ENCODE measurements around the gene ADGRG3. TPM values are rescaled to one million over a fixed set of nuclear protein-coding genes. Genes with fewer than 3 reads are reported as not detected.

Gene ADGRG3
- total RNA-seq, 1 donor from 2014 or later: 0.92 TPM

GRCh38 chr16:57646388-57647039 is 21.6 kb upstream of the ADGRG3 start:
- no peak for DNase-seq

- DNase-seq: peak; percentile 45
Measured at GRCh38 chr16:57647136-57647875, 20.8 kb upstream of the ADGRG3 start.

GRCh38 chr16:57648125-57648524 is 20.0 kb upstream of the ADGRG3 start:
- no peak for DNase-seq

- DNase-seq: peak; percentile 87
Measured at GRCh38 chr16:57648581-57649442, 19.3 kb upstream of the ADGRG3 start.

GRCh38 chr16:57649443-57649751 is 18.7 kb upstream of the ADGRG3 start:
- DNase-seq: no peak

GRCh38 chr16:57649846-57650245 is 18.3 kb upstream of the ADGRG3 start:
- no peak for DNase-seq

GRCh38 chr16:57651344-57652333 is 16.5 kb upstream of the ADGRG3 start:
- no peak for DNase-seq

- no peak for DNase-seq
Measured at GRCh38 chr16:57652695-57653471, 15.2 kb upstream of the ADGRG3 start.

GRCh38 chr16:57653936-57654335 is 14.2 kb upstream of the ADGRG3 start:
- peak; percentile 30 for DNase-seq

GRCh38 chr16:57656342-57656955 is 11.7 kb upstream of the ADGRG3 start:
- DNase-seq: no peak

GRCh38 chr16:57657228-57657627 is 10.9 kb upstream of the ADGRG3 start:
- DNase-seq: no peak

GRCh38 chr16:57658130-57658877 is 9.8 kb upstream of the ADGRG3 start:
- no peak for DNase-seq

- no peak for DNase-seq
Measured at GRCh38 chr16:57658878-57659674, 9.0 kb upstream of the ADGRG3 start.

GRCh38 chr16:57660715-57661463 is 7.2 kb upstream of the ADGRG3 start:
- DNase-seq: no peak

GRCh38 chr16:57661510-57661909 is 6.6 kb upstream of the ADGRG3 start:
- DNase-seq: no peak

- DNase-seq: no peak
Measured at GRCh38 chr16:57661936-57662906, 5.9 kb upstream of the ADGRG3 start.

- DNase-seq: no peak
Measured at GRCh38 chr16:57663436-57663835, 4.7 kb upstream of the ADGRG3 start.
